ENCODE results near the gene PGA5. TPM values are rescaled to one million over a fixed set of nuclear protein-coding genes. Genes with fewer than 3 reads are reported as not detected.
A peak's percentile ranks its signal among the peaks of the same experiment; 100 is the strongest.
"Not testable (repeated sequence)": the region's sequence is repeated elsewhere in the genome, so short reads cannot be mapped to it uniquely, and the experiment has no call there.

Gene PGA5
- total RNA-seq, 1 experiment from 2014 or later, result not detected

DNA sequence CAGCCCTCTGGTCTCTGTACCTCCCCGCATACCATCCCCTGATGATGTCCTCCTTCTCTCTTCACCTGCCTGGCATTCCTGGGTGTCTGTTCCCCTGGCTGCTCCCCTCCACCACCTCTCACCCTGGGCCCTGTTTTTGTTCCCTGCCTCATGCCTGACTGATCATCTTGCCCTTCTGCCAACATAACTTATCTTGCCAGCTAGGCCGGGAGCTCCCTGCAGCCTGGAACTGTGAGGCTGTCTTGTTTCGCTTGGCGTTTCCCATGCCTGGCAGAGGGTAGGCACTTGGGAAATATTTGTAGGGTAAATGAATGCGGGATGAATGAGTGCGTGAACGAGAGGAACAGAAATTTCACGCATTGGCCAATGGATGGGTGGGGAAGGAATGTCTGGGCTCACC, 8.2 kb downstream of the PGA5 start:
- H3K36me3 Mint-ChIP-seq (ENCODE audit: insufficient read depth, unreplicated experiment); CTCF ChIA-PET; intact Hi-C loops (cut with micrococcal nuclease; ENCODE audit: unreplicated experiment): not testable (repeated sequence)

DNA sequence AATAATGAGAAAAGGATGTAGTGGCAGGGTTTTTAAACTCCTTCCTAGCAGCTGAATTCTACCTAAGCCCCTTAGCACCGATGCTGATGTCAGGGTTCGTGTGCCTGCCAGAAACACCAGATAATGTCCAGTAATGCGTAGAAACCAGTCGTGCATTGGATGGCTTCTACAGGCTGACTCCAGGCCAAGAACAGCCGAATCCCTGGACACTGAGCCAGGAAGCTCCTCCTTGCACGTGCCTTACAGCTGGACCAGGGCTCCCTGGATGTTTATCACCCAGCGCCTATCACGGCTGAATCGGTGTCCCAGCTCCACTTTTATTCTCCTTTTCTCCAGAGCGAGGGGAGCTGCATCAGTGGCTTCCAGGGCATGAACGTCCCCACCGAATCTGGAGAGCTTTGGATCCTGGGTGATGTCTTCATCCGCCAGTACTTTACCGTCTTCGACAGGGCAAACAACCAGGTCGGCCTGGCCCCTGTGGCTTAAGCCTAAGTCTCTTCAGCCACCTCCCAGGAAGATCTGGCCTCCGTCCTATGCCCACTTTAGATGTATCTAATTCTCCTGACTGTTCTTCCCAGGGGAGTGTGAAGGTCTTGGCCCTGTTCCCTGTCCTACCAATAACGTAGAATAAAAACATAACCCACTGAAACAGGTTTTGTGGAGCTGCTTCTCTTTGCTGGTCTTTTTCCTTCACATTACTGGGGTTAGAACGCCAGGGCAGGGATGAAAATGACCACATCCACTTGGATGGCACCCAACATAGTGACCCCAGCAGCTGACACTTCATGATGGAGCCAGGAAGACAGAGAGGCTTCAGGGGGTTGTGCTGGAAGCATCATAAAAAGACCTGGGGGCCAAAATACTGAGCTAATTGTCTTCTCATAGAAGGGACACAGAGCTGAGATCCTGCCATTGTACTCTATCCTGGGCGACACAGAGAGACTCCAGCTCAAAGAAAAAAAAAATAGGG, 10.1 kb downstream of the PGA5 start:
- H3K36me3 Mint-ChIP-seq (ENCODE audit: insufficient read depth, unreplicated experiment); H3K27ac Mint-ChIP-seq (ENCODE audit: unreplicated experiment); DNase-seq; BruUV-seq (replicated peaks); H3K4me3 Mint-ChIP-seq (ENCODE audit: low read depth, unreplicated experiment); H3K9me3 Mint-ChIP-seq (ENCODE audit: low read depth, unreplicated experiment); H3K4me1 Mint-ChIP-seq (ENCODE audit: low read depth, unreplicated experiment): not testable (repeated sequence)
- intact Hi-C loops (cut with micrococcal nuclease; ENCODE audit: unreplicated experiment), result loop anchor here (10.0 kb wide), 2 partner anchors 84 to 134 kb away; partner anchors contain the start of genes DDB1 and TKFC
- peaks cover 68% of the 10 kb centered on the region for H3K27me3 Mint-ChIP-seq (ENCODE audit: unreplicated experiment)
- CTCF ChIA-PET, result interaction anchor here (0.7 to 0.9 kb wide), 3 partner anchors 19 to 448 kb away, joined by 3 to 4 read pairs (median 4); no protein-coding TSS in a partner anchor

More for the DNA sequence above, 8.2 kb downstream of the PGA5 start:
- not testable (repeated sequence) for H3K4me3 Mint-ChIP-seq (ENCODE audit: low read depth, unreplicated experiment); H3K9me3 Mint-ChIP-seq (ENCODE audit: low read depth, unreplicated experiment); H3K27ac Mint-ChIP-seq (ENCODE audit: unreplicated experiment); DNase-seq; BruUV-seq (replicated peaks); H3K4me1 Mint-ChIP-seq (ENCODE audit: low read depth, unreplicated experiment)
- peaks cover 62% of the 10 kb centered on the region for H3K27me3 Mint-ChIP-seq (ENCODE audit: unreplicated experiment)

DNA sequence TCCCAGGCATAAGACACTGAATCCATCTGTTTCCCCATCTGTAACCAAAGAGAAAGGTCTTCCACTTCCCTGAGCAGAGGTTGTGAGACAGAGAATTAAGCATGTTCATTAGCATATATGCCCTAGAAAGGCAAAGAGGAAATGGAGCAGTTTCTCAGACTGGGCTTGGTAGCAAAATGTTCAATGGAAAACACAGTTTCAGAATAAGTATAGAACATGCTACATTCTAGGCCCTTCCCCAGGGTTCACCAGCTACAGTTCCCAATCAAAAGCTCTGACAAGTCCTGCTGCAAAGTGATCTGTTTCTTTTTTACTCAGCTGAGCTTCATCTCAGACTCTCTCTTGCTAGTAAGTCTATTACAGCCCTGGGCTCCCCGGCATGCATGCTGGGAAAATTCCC, 11.4 kb downstream of the PGA5 start:
- BruUV-seq (replicated peaks); DNase-seq; H3K4me3 Mint-ChIP-seq (ENCODE audit: low read depth, unreplicated experiment); H3K9me3 Mint-ChIP-seq (ENCODE audit: low read depth, unreplicated experiment); H3K4me1 Mint-ChIP-seq (ENCODE audit: low read depth, unreplicated experiment); H3K27ac Mint-ChIP-seq (ENCODE audit: unreplicated experiment); H3K36me3 Mint-ChIP-seq (ENCODE audit: insufficient read depth, unreplicated experiment): not testable (repeated sequence)
- CTCF ChIA-PET, result interaction anchor here (0.7 kb wide), 1 partner anchor 110 kb away, joined by 4 read pairs; no protein-coding TSS in a partner anchor
- intact Hi-C loops (cut with micrococcal nuclease; ENCODE audit: unreplicated experiment), result loop anchor here (10.0 kb wide), 2 partner anchors 82 to 132 kb away; partner anchors contain the start of genes DDB1 and TKFC
- peaks cover 67% of the 10 kb centered on the region for H3K27me3 Mint-ChIP-seq (ENCODE audit: unreplicated experiment)

GRCh38 chr11:61254403-61255025, 13.5 kb downstream of the PGA5 start:
- no peak overlapping the region for H3K27ac Mint-ChIP-seq (ENCODE audit: unreplicated experiment)
- intact Hi-C loops (cut with micrococcal nuclease; ENCODE audit: unreplicated experiment), result loop anchor here (10.0 kb wide), 2 partner anchors 80 to 130 kb away; partner anchors contain the start of genes DDB1 and TKFC
- no TSS peak for BruUV-seq (replicated peaks)
- no peaks in the 10 kb centered on the region for H3K36me3 Mint-ChIP-seq (ENCODE audit: insufficient read depth, unreplicated experiment)
- TF ChIP-seq, protein P1, sequence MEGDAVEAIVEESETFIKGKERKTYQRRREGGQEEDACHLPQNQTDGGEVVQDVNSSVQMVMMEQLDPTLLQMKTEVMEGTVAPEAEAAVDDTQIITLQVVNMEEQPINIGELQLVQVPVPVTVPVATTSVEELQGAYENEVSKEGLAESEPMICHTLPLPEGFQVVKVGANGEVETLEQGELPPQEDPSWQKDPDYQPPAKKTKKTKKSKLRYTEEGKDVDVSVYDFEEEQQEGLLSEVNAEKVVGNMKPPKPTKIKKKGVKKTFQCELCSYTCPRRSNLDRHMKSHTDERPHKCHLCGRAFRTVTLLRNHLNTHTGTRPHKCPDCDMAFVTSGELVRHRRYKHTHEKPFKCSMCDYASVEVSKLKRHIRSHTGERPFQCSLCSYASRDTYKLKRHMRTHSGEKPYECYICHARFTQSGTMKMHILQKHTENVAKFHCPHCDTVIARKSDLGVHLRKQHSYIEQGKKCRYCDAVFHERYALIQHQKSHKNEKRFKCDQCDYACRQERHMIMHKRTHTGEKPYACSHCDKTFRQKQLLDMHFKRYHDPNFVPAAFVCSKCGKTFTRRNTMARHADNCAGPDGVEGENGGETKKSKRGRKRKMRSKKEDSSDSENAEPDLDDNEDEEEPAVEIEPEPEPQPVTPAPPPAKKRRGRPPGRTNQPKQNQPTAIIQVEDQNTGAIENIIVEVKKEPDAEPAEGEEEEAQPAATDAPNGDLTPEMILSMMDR (IDR thresholded peaks at IDR 0.05; ENCODE audit: unreplicated experiment), result peak; percentile 69
- no peaks in the 10 kb centered on the region for H3K9me3 Mint-ChIP-seq (ENCODE audit: low read depth, unreplicated experiment)
- peak; percentile 74 for DNase-seq
- no peak overlapping the region for H3K4me3 Mint-ChIP-seq (ENCODE audit: low read depth, unreplicated experiment)
- H3K27me3 Mint-ChIP-seq (ENCODE audit: unreplicated experiment), result peaks cover 59% of the 10 kb centered on the region
- CTCF ChIA-PET, result interaction anchor here (0.7 to 2.1 kb wide), 4 partner anchors 40 to 340 kb away, joined by 3 to 7 read pairs (median 3); partner anchors contain the start of gene VWCE
- no peaks in the 10 kb centered on the region for H3K4me1 Mint-ChIP-seq (ENCODE audit: low read depth, unreplicated experiment)

DNA sequence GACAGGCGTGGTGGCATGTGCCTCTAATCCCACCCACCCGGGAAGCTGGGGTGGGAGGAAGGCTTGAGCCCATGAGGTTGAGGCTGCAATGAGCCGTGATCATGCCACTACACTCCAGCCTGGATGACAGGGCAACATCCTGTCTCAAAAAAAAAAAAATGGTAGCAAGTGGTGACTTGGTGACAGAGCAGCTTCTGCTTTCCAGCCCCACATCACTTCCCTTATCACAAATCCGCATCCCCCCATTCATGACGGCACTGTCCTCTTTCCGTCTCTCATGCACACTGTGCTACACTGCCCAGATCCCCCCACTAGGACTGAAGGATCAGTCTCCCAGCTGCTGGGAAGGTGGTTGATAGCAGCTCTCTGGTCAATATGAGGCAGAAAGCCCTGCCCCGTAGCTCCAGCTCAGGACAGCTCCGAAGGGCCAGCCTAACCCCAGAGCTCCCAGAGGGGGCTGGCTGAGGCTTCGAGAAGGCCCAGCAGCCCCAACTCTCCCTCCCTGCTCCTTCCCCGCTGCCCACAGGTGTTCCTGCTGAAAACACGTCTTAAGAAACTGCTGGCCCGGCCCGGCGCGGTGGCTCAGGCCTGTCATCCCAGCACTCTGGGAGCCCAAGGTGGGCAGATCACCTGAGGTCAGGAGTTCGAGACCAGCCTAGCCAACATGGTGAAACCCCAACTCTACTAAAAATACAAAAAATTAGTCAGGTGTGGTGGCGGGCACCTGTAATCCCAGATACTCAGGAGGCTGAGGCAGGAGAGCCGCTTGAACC, 15.9 kb downstream of the PGA5 start:
- intact Hi-C loops (cut with micrococcal nuclease; ENCODE audit: unreplicated experiment), result loop anchor here (10.0 kb wide), 2 partner anchors 78 to 128 kb away; partner anchors contain the start of genes DDB1 and TKFC
- H3K4me3 Mint-ChIP-seq (ENCODE audit: low read depth, unreplicated experiment), result no peak overlapping the region
- DNase-seq, result no peak
- TF ChIP-seq, protein P1 (IDR thresholded peaks at IDR 0.05; ENCODE audit: unreplicated experiment), result no peak
- no TSS peak for BruUV-seq (replicated peaks)
- no peaks in the 10 kb centered on the region for H3K9me3 Mint-ChIP-seq (ENCODE audit: low read depth, unreplicated experiment)
- CTCF ChIA-PET, result interaction anchor here (0.5 to 0.6 kb wide), 2 partner anchors 243 to 365 kb away, joined by 4 read pairs; no protein-coding TSS in a partner anchor
- H3K27ac Mint-ChIP-seq (ENCODE audit: unreplicated experiment), result no peak overlapping the region
- no peaks in the 10 kb centered on the region for H3K4me1 Mint-ChIP-seq (ENCODE audit: low read depth, unreplicated experiment)
- H3K36me3 Mint-ChIP-seq (ENCODE audit: insufficient read depth, unreplicated experiment), result no peaks in the 10 kb centered on the region
- H3K27me3 Mint-ChIP-seq (ENCODE audit: unreplicated experiment), result peaks cover 43% of the 10 kb centered on the region

Measured in Calu3 (cell line).